ENCODE data around the gene CORO1C.
"Not testable (repeated sequence)": the region's sequence is repeated elsewhere in the genome, so short reads cannot be mapped to it uniquely, and the experiment has no call there.

CORO1C gene

DNA sequence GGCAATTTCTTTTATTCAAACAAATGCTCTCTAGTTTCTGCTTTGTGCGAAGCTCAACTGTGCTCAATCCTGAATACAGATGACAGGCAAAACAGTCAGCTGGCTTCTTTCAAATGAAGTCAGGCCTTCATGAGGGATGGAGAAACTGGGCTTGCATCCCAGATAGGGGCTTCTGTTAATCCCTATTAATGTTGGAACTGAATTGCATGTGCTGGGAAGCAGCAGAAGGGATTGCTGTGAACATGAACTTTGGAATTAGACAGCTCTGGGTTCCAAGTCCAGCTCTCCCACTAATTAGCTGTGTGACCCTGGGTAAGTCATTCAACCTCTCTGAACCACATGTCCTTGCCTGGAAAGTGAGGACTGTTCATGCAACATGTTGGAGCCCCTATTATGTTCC is 21.1 kb upstream of the CORO1C start:
- DNase-seq, result no peak

GRCh38 chr12:108751821-108752220 is 20.5 kb upstream of the CORO1C start:
- DNase-seq, result no peak

- not testable (repeated sequence) for DNase-seq
Observed at GRCh38 chr12:108751003-108751402, 19.7 kb upstream of the CORO1C start.

GRCh38 chr12:108750526-108750925 is 19.2 kb upstream of the CORO1C start:
- DNase-seq, result no peak

DNA sequence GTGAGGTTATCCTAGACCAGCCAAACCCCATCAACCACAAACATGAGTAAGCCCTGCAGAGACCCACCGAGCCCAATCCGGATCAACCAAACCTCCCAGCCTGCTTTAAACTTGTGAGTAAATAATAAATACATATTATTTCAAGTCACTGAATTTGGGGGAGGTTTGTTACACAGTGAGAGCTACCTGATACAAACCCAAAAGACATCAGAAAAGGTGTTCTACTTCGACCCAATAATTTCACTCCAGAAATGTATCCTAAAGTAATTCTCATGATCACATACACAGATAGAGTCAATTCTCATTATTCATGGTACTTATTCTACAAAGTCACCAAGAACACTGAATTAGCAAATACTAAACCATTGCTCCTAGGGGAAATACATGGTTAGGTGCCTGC is 16.2 kb upstream of the CORO1C start:
- DNase-seq, result no peak

DNA sequence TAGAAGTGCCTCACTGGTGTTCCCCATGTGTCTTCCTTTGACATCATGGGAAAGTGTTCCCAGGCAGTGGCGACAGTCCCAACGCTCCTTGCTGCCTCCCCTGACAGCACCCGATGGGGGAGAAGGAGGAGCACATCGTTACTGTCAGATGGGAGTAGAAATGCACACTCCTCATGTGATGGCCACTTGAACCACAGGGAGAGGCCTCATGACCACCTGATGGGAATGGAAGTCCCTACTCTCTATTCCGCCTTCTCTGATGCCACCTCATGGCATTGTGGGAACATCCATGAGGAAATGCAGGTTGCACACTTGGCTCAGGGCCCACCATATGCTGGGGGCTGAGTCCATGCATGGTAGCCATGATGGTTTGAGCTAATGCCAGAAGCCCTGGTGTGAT is 14.3 kb upstream of the CORO1C start:
- DNase-seq, result no peak

- DNase-seq, result peak; percentile 42 to 83 (median 75)
Observed at GRCh38 chr12:108744021-108744897, 12.9 kb upstream of the CORO1C start.

- peak in 1 of 3 donors; percentile 57 for DNase-seq
Observed at GRCh38 chr12:108738170-108738569, 6.9 kb upstream of the CORO1C start.

DNA sequence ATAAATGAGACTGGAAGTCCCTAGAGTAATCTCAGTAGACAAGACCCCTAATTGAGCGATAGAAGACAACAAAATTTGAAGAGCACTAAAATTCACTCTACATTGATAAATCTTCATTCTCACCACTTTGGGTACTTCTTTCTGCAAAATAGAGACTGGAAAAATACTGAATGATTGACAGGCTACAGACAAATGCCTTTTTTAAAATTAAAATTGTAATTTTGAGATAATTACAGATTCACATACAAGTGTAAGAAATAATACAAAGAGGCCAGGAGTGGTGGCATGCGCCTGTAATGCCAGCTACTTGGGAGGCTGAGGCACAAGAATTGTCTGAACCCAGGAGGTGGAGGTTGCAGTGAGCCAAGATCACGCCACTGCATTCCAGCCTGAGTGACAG is 4.5 kb upstream of the CORO1C start:
- no peak for DNase-seq

DNA sequence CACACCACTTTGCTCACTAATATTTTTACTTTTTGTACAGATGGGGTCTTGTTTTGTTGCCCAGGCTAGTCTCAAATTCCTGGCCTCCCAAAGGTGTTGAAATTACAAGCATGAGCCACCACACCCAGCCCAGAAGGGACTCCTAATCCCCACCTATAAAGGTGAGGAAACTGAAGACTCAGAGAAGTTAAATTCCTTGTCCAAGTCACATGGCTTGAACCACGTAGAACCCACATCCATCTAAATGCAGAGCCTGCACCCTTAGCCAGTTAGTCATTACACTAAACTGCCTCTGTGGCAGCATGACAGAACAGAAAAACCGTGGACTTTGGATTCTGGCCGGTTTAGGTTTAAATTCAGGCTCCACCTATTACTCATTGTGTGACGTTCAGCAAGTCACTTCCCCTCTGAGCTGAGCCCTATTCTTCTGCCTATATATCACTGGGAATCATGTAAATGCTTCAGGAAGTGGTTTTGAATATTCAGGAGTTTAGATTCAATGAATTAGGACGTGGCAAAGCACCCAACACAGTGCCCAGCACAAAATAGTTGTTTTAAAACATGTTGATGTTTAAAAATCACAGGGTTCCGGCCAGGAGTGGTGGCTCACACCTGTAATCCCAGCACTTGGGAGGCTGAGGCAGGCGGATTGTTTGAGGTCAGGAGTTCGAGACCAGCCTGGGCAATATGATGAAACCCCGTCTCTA is 3.0 kb upstream of the CORO1C start:
- DNase-seq, result peak; percentile 91 to 98 (median 97)

DNA sequence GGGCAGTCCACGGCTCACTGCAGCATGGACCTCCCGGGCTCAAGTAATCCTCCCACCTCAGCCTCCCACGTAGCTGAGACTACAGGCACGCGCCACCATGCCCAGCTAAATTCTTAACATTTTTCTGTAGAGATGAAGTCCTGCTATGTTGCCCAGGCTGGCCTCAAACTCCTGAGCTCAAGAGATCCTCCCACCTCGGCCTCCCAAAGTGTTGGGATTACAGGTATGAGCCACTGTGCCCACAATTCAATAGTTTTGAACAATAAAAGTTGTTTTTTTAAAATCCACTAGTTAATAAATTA is 1.9 kb upstream of the CORO1C start:
- not testable (repeated sequence) for DNase-seq

DNA sequence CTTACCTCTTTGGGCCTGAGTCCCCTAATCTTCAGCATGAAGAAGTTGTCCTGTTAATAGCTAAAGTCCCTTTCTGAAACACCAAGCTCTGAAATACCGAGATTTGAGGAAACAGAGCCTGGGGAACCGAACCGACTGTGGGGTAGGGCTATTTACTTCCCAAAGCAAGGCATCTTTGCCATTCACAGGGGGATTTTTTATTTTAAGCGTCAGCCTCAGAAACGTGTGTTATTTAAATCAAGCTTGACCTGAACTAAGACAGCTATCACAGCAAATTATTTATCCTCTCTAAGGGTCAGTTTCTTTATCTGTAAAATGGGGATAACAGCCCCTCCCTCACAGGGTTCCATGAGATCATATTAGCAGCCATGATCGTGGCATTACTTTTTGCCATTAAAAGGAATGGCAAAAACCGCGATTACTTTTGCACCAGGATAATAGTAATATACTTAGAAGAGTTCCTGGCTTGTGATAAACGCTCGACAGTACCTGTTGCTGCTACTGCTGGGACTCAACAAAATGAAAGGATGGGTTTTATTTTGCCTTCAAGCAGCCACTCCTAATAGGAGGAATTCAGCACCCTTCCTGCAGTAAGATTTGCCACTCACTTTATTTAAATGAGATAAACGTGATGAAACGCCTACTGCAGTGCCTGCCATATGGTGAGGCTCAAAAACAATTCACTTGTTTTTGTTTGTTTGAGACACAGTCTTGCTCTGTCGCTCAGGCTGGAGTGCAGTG is 1.3 kb upstream of the CORO1C start:
- DNase-seq, result peak in 2 of 3 donors; percentile 41 to 46

GRCh38 chr12:108731866-108732461 is 646 bp upstream of the CORO1C start:
- peak; percentile 98 to 100 (median 100) for DNase-seq

DNA sequence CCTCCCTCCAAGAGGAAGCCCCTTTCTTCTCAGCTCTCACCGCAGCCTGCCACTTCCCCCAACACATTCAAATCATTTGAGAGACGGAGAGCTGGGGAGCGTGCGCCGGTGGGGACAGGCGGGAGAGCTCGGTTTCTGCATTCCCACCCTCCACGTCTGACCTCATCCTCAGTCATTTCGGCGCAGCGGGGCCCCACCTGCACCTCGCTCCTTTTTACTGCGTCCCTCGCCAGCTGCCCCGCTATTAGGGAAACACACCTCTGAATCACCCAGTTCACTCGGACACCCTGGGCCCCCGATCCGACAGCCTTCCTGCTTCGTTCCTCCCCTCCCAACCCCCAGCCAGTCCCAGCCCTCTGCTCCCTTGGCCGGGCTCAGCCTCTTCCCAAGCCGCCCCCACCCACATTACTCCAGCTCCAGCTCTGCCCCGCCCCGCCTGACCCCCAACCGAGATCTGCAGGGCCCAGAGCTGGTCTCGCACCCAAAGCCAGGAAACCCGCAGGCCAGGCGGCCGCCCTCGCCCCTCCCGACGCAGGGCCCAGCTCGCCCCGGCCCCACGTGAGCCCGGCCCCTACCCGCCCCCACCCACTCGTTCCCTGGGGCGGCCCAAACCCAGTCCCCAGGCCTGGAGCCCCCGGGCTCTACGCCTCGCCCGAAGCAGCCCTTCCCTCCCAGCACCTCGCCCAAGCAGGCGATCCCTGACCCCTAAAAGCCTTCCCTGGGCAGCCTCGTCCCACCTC is 783 bp downstream of the CORO1C start:
- peak; percentile 74 to 84 (median 75) for DNase-seq

- peak in 2 of 3 donors; percentile 33 to 44 for DNase-seq
Observed at GRCh38 chr12:108729612-108730364, 1.5 kb downstream of the CORO1C start.

GRCh38 chr12:108728820-108729611 is 2.3 kb downstream of the CORO1C start:
- no peak for DNase-seq

- DNase-seq, result no peak
Observed at GRCh38 chr12:108727868-108728735, 3.2 kb downstream of the CORO1C start.

- DNase-seq, result peak in 1 of 3 donors; percentile 41
Observed at GRCh38 chr12:108727161-108727560, 4.2 kb downstream of the CORO1C start.

- no peak for DNase-seq
Observed at GRCh38 chr12:108724890-108725151, 6.5 kb downstream of the CORO1C start.
